ENCODE results near the gene KLHDC9.

DNA sequence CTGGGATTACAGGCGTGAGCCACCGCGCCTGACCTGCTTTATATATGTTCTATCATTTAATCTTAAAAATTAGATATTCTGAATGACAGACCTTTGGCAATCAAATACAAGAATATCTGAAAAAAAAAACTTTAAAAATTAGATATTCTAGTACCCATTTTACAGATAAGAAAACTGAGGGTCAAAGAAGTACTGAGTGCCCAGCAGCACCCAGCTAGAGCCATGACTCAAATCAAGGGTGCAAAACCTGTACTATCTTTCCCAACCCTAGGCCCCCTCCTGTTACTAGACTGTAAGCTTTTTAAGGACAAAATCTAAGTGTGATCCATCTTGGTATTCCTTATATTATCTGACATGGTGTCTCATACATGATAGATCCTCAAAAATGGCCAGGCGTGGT lies 36.7 kb upstream of the KLHDC9 start:
- TF ChIP-seq, protein P1, sequence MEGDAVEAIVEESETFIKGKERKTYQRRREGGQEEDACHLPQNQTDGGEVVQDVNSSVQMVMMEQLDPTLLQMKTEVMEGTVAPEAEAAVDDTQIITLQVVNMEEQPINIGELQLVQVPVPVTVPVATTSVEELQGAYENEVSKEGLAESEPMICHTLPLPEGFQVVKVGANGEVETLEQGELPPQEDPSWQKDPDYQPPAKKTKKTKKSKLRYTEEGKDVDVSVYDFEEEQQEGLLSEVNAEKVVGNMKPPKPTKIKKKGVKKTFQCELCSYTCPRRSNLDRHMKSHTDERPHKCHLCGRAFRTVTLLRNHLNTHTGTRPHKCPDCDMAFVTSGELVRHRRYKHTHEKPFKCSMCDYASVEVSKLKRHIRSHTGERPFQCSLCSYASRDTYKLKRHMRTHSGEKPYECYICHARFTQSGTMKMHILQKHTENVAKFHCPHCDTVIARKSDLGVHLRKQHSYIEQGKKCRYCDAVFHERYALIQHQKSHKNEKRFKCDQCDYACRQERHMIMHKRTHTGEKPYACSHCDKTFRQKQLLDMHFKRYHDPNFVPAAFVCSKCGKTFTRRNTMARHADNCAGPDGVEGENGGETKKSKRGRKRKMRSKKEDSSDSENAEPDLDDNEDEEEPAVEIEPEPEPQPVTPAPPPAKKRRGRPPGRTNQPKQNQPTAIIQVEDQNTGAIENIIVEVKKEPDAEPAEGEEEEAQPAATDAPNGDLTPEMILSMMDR (conservative IDR thresholded peaks at IDR 0.05 in 1 of 2, IDR thresholded peaks at IDR 0.05 in 1 of 2; ENCODE audit: extremely low read depth in 1 of 2, insufficient read depth in 1 of 2, low read depth in 1 of 2, low read length in 2 of 2) = no peak
- TF ChIP-seq EZH2 (IDR thresholded peaks at IDR 0.05; ENCODE audit: borderline replicate concordance, low read length) = no peak
